ENCODE results near the gene ATP8B2.

- TF ChIP-seq ARNT (IDR thresholded peaks at IDR 0.05) (no peak), ELF4 (IDR thresholded peaks at IDR 0.05) (no peak), FOXM1 (IDR thresholded peaks at IDR 0.05; ENCODE audit: borderline replicate concordance) (peak; percentile 71), HDGF (IDR thresholded peaks at IDR 0.05; ENCODE audit: borderline replicate concordance) (no peak), FOXA1 (IDR thresholded peaks at IDR 0.05) (no peak)
Measured at GRCh38 chr1:154324669-154325582, at the start of gene ATP8B2.
